ENCODE results near the gene ANXA6.
"Not testable (repeated sequence)": the region's sequence is repeated elsewhere in the genome, so short reads cannot be mapped to it uniquely, and the experiment has no call there.

Gene ANXA6

DNA sequence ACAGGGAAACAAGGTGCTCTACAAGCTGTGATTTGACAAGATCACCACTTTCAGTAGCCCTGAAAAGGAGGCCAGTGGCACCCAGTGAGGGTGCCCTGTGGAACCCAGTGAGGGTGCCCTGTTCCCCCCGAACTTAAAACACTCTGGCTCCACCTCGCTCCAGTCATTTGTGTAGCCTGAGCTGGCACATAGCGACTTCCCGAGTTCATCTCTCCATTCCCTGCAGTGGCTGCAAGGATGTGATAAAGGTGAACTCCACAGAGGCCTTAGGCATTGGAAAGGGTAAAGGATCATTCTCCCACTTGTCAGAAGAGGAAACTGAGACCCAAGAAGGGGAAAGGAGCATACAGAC lies 21.9 kb upstream of the ANXA6 start:
- DNase-seq, result no peak

- DNase-seq, result no peak
These were observed 21.4 kb upstream of the ANXA6 start for GRCh38 chr5:151178777-151179488.

DNA sequence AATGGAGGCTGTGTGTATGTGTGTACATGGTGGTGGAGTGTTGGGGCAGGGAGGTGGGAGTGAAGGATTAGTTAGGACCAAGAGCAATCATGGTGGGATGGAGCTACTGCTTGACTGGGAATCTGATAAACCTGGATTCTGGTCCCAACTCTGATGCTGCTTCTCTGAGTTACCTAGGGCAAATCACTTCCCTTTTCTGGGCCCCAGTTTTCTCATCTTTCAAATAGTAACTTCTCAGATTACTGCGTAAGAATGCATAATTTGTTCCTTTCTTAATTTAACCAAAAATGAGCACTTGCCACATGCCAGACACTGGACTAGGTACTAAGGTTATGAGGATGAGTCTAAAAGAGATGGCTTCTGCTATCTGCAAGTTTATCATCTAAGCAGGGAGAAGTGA lies 20.8 kb upstream of the ANXA6 start:
- no peak for DNase-seq

GRCh38 chr5:151176268-151176667 lies 18.7 kb upstream of the ANXA6 start:
- DNase-seq, result not testable (repeated sequence)

GRCh38 chr5:151174612-151175101 lies 17.1 kb upstream of the ANXA6 start:
- DNase-seq, result peak; percentile 93 to 97

DNA sequence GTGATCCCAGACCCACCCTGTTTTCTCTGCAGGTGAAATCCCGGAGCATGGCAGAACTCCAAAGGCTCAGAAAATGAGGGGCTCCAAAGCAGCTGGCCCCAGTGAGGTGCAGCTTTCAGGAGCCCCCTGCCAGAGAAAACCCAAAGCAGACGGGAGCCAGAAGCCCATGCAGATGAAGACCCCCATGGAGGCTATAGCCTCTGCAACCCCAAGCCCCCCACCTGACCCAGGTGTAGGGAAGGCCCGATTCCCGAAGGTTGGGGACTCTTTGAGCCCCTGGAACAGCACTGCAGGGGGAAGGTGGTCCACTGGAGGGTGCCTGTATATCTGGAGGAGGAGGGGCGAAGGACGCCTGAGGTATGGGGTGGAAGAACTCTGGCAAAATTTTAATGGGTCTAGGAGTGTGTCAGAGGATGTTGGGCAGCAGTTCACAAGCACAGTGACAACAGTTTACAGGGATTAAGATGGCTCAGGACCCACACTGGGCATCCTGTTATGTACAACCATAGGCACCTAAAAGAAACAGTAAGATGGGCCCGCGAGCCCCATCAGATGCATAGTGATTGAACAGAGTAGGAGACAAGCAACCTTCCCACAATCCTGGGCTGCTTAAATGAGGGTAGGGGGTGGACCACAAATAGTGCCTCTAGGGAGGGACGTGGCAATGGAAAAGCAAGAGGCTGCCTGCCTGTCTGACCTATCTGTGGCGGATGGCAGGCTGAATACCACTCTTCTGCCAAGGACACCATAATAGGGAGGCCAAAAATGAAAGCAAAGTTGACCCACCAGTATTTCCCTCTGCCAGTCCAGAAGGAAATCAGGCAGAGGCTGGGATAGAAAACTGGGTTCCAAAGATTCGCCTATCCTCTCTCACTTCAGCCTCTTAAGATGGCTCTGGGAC lies 16.4 kb upstream of the ANXA6 start:
- no peak for DNase-seq

DNA sequence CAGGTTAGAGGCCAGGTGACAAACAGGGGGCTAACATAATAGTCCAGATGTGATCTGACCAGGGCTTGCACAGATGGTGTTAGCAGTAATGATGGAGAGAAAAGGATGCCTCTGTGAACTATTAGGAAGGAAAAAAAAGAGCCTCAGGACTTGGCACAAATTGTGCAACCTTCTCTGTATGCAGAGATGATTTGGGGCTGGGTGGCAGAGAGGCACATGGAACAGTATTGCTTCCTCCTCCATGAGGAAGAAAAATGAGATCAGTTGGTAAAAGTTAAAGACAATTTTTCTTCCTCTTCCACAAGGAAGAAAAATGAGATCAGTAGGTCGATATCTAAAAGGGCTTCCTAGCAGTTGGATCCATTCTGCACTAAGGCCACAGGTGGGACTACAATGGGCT lies 13.9 kb upstream of the ANXA6 start:
- no peak for DNase-seq

DNA sequence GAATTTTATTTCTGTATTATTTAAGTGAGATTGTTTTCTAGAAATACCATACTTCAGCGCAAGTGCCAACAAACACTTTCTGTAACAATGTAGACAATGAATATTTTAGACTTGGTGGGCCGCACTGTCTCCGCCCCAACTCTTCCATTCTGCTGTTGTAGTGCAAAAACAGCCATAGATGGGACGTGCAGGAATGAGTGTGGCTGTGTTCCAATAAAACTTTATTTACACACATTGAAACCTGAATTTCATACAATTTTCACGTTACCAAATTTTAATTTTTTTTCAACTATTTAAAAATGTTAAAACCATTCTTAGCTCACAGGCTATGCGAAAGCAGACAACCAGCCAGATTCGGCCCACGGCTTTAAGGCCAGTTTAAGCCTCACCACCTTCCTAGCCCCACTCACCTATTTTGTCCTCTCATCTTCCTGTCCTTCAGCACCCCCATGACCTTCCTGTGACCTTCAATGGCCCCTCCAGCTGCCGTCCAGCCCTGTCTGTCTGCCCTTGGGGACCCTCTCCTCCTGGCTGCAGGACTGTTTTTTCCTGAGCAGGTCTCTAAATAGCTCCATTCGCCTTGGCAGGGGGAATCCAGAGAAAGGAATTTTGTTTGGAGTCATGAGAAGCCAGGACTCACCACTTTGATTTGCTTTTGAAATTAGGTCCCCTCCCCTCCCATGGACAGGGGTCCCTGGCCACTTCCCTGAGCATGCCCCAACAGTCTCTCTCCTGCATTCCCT lies 11.2 kb upstream of the ANXA6 start:
- DNase-seq, result no peak

DNA sequence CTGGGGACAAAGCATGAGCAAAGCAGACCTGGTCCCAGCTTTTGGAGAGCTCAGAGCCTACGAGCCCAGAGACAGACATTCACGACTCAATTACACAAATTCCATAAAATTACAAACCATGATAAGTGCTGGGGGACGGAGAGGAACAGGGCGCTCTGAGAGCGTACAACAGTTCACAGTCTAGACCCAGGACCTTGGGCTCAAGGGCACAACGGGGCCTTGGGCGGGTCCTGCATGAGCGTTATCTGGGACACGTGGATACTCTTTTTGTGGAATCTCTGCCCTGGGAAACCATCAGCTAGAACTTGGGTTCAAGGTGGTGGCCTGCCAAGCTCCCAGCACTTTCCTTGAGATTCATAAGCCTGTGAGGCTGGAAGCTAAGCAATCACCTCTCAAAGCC lies 9.4 kb upstream of the ANXA6 start:
- DNase-seq, result no peak

DNA sequence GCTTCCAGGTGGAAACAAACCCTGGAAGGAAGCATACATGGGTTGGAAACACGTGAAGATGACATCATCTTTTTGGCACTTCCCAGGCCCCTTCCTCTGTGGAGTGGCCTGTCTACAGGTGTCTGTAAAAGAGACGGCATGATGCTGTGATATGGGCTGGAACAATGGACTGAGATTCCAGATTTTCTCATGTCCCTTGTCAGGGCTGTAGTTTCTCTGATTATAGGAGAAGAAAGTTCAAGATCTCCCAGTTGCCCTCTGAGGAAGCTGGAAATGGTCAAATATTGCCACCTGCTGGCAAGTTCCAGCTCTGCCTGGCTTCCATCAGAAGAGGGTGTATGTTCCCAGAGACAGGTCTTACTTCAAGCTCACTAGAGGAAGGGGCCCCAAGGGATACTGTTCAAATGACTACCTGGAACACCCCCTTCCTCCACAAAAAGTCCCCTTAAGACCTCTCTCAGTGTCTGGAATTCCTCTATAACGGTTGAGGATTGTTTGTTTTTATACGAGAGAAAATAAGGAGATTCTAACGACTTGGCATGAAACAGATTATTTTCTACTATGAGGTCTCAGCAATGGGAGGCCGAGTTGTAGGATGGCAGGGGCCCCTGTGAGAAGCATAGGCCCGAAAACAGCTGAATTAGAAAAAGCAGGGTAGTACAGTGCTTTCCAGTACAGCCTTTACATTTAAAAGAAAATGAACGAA lies 7.3 kb upstream of the ANXA6 start:
- peak; percentile 64 to 79 for DNase-seq

DNA sequence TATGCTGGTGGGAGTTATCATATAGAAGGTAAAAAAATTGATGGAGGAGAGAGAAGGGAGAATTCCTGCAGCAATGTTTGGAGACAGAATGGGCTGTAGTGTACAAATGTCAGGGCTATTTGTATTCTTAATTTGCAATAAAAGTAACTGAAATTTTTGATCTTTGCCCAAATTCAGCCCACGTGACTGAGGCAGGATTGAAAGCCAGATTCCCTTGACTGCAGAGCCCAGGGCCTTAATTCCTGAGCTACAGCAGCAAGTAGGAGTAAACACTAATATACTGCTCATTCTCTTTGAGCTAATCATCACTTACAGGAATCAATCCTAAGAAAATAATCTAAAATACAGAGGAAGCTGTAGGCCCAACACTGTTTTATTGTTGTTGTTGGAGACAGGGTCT lies 5.2 kb upstream of the ANXA6 start:
- no peak for DNase-seq

DNA sequence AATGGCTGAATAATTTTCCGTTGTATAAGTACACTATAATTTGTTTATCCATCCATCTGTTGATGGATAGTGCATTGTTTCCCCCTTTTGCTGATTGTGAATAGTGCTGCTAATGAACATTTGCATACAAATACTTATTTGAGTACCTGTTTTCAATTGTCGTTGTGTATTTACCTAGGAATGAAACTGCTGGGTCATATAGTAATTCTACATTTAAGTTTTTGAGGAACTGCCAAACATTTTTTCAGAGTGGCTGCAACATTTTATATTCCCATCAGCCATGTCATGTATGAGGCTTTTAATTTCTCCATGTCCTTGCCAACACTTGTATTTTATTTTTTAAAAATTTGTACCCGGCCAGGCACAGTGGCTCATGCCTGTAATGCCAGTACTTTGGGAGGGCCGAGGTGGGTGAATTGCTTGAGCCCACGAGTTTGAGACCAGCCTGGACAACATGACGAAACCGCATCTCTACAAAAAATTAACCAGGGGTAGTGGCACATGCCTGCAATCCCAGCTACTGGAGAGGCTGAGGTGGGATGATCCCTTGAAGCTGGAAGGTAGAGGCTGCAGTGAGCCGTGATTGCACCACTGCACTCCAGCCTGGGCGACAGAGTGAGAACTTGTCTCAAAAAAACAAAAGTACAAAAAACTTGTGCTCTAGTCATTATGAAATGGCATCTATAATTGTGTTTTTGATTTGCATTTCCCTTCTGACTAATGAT lies 2.2 kb upstream of the ANXA6 start:
- DNase-seq, result no peak

DNA sequence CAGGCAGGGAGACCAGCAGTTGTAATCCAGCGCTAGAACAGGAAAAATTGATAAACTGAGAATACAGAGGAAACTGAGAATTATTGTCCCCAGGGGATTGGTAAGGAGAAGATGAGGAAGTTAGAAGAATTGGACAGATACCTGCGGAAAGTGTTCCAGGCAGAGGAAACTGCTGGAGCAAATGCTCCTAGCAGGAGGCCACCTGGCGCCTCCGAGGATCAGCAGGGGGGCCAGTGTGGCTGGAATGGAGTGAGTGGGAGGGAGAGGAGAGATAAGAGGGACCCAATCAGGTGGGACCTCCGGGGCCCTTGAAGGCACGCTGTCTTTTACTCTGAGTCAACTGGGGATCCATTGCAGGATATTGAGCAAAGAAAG lies 695 bp upstream of the ANXA6 start:
- DNase-seq, result peak; percentile 33 to 73

DNA sequence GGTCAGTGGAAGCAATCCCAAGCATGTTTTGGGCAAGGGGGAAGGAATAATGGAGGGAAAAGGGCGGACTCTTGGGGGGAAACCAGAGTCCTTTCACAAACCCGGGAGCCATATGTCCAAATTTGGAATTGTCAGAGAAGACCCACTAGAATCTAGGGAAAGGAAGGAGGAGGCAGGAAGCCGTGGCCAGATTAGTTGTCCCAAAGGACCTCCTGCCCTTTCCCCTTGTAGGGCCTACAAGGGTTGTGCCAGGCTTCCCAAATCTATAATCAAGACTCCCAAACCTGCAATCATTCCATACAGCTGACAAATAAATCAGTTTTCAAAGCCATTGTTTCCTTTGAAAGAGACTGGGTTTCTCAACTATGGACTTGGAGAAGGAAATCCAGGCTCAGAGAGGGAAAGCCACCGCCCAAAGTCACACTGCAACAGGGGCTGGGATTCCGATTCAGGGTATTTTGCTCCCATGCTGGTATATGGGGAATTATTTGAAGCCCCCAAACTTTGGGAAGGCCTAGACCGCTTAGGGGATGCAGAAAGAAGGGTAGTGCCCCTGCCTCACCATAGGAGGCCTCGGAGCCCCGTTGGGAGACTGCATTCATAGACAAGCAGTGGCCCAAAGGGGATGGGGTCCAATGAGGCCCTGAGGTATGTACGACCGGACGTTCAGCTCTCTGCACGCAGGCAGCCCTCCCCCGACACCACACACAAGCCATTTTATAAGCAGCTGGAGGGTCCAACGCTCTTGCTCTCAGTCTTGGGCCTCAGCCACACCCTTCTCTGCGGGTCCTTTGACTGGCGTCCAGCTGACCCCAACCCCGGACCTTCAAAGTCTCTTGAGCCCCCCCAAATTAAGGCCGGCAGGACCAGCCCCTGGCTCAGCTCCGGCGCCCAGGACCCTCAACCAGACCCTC lies 815 bp downstream of the ANXA6 start:
- DNase-seq, result peak in 1 of 2 experiments; percentile 37

DNA sequence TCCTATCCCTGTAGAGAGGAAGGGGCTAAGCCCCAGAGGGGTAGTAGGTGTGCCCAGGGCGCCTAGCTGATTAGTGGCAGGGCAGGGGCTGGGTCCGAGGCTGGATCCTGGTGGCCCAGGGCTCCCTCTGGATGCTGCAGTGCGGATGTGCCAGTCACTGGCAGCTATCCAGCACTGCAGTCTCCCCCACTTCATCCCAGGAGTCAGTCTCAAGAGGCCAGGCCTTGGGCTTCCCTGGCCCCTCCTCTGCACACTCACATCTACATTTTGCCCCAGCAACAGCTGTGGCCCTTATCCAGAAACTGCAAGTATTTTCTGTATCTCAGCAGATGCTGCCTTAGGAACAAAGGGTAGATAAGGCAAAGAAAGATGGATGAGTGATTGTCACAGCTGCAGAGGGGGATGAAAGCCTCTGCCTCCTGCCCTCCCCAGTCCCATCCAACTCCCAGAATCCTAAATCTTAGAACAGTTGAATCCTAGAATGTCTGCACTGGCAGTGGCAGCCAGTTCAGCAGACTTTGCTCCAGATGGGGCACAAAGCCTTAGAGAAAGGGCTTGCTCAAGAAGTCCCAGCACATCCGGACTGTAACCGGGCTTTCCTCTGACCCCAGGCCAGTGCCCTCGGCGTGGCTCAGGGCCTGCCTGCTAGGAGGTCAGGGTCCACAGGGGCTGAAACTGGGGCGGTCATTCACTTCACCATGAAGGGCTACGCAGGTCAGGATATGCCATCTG lies 1.6 kb downstream of the ANXA6 start:
- peak; percentile 97 for DNase-seq

DNA sequence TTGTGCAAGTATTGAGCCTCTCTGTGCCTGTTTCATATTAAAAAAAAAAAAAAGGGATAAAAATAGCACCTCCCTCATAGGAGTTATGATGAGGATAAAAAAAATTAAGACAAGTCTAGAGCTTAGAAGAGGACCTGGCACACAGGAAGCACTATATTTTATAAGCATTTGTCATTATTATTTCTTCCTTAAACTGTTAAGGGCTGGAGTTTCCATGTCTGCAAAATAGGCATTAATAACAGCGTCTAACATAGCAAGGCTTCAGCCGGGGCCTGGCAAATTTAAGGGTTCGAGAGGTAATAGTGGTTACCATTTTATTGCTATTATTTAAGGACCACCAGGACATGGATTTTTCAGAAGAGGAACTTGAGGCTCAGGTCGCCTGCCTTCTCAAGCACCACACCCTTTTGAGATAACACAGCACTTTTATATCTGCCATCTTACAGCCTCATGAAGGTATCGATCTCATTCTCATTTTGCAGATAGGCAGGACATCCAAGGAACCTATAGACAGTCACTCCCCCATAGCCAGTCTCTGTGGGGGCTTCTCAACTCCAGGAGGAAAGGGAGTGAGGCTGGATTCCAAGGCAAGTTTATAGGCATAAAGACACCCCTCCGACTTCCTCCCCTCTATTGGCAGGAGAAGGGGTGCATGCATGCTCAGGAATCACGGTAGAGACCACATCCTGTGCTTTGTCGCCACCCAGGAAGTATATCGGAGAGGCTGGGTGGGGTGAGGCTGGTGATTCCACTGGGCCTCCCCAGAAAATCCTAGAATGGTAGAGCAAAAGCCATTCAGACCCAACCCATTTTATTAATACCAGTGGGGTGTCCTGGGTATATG lies 2.4 kb downstream of the ANXA6 start:
- no peak for DNase-seq

GRCh38 chr5:151153766-151154272 lies 3.8 kb downstream of the ANXA6 start:
- DNase-seq, result no peak

- DNase-seq, result no peak
These were observed 4.3 kb downstream of the ANXA6 start for GRCh38 chr5:151153300-151153699.

GRCh38 chr5:151151793-151152192 lies 5.8 kb downstream of the ANXA6 start:
- no peak for DNase-seq
